K562 (cell line): ENCODE results near the gene ZNF319. TPM values are rescaled to one million over a fixed set of nuclear protein-coding genes. Genes with fewer than 3 reads are reported as not detected.

ENCODE experiments used
- ATAC-seq: fragments of 200-7000 bp; cut with Tn5 transposase; 3 replicates; pipeline ENCODE4 v1.9.1; 2020; ENCODE audit warnings: moderate library complexity
- BruUV-seq: library from RNA; stranded (reverse); fragments of 400-500 nt; replicated peaks from 2 replicates; lab custom pipeline; 2021; lab: Mats Ljungman, UMichigan
- CTCF ChIA-PET: fragments of 300-600 bp; formaldehyde crosslinking; extraction: SDS; loops from one replicate; lab custom pipeline; 2021; ENCODE audit warnings: low intra/inter-chr PET ratio; lab: Yijun Ruan, JAX
- POLR2A ChIA-PET: fragments of 300-600, 350-650 bp; sonication (Branson Sonifier 250); formaldehyde crosslinking; extraction: SDS; loops from one replicate; lab custom pipeline; 2021; ENCODE audit warnings: antibody characterized with exemption, inconsistent platforms; lab: Yijun Ruan, JAX
- DNase-seq, 4 experiments: peaks; one replicate each; pipeline versions ENCODE4 v3.0.0 to v3.0.0-alpha.2; 2011 to 2018; ENCODE audit warnings: low spot score in 3 of 4, mixed read lengths in 3 of 4; ENCODE audit errors: extremely low read depth in 1 of 4
- FAIRE-seq: peaks from 2 replicates; lab custom pipeline; 2011; peaks lifted over from hg19 to GRCh38; lab: Jason Lieb, UNC
- H2AFZ ChIP-seq: 2 replicates; pipeline ENCODE4 v1.6.0; 2011; ENCODE audit warnings: low read depth, low read length, control low read depth, inconsistent platforms
- H3K27ac ChIP-seq: fragments of 200-600 bp; 3 replicates; pipeline ENCODE4 v1.8.0; 2011; ENCODE audit warnings: low read depth, mild to moderate bottlenecking, control low read depth, inconsistent platforms, low read length, moderate library complexity, mixed read lengths; ENCODE audit errors: extremely low read depth
- H3K27me3 ChIP-seq, 2 experiments: fragments of 300-600 bp in 1 of 2; 2 replicates in 1 of 2; 3 replicates in 1 of 2; pipeline versions ENCODE4 v1.6.0 to v1.8.0; 2011; ENCODE audit warnings: inconsistent platforms in 2 of 2, low read length in 2 of 2, mild to moderate bottlenecking in 1 of 2, mixed read lengths in 1 of 2, moderate library complexity in 1 of 2; ENCODE audit not compliant: control insufficient read depth in 2 of 2, insufficient read depth in 2 of 2
- H3K36me3 ChIP-seq: fragments of 300-600 bp; 3 replicates; pipeline ENCODE4 v1.8.0; 2011; ENCODE audit warnings: mild to moderate bottlenecking, low read length, inconsistent platforms; ENCODE audit not compliant: control insufficient read depth, insufficient read depth
- H3K4me1 ChIP-seq, 2 experiments: fragments of 200-600 bp in 1 of 2; replicated peaks in 1 of 2; 2 replicates in 1 of 2; 3 replicates in 1 of 2; pipeline versions ENCODE4 v1.5.1 to v1.8.0; 2011; ENCODE audit warnings: inconsistent platforms in 2 of 2, low read length in 2 of 2, mild to moderate bottlenecking in 1 of 2, mixed read lengths in 1 of 2, moderate library complexity in 1 of 2; ENCODE audit not compliant: control insufficient read depth in 2 of 2, insufficient read depth in 2 of 2
- H3K4me2 ChIP-seq: 2 replicates; pipeline ENCODE4 v1.6.1; 2011; ENCODE audit warnings: low read length, control low read depth, inconsistent platforms, mixed read lengths; ENCODE audit not compliant: insufficient read depth
- H3K4me3 ChIP-seq: fragments of 200-600 bp; sonication (generic), shearing (Covaris generic); 2 replicates; pipeline ENCODE4 v1.5.1; 2016; ENCODE audit warnings: control low read depth, inconsistent platforms
- H3K79me2 ChIP-seq: fragments of 200-600 bp; 3 replicates; pipeline ENCODE4 v1.8.0; 2011; ENCODE audit warnings: low read length, inconsistent platforms; ENCODE audit not compliant: control insufficient read depth, insufficient read depth
- H3K9ac ChIP-seq, 2 experiments: 2 replicates each; pipeline versions ENCODE4 v1.6.0 to v1.6.1; 2011; ENCODE audit warnings: low read depth in 2 of 2, low read length in 2 of 2, control low read depth in 1 of 2, inconsistent platforms in 1 of 2, mild to moderate bottlenecking in 1 of 2, mixed read lengths in 1 of 2; ENCODE audit not compliant: insufficient read depth in 1 of 2
- H3K9me1 ChIP-seq: one replicate; pipeline ENCODE4 v1.6.0; 2011; ENCODE audit warnings: inconsistent platforms, mild to moderate bottlenecking, low read length, moderate library complexity; ENCODE audit not compliant: control insufficient read depth, insufficient read depth
- H3K9me3 ChIP-seq: replicated peaks from 2 replicates; pipeline ENCODE4 v1.5.1; 2011; ENCODE audit warnings: low read depth, low read length, inconsistent platforms; ENCODE audit not compliant: control insufficient read depth, insufficient read depth
- H4K20me1 ChIP-seq: replicated peaks from 2 replicates; pipeline ENCODE4 v1.6.1; 2011; ENCODE audit warnings: low read length, inconsistent platforms, mixed read lengths; ENCODE audit not compliant: control insufficient read depth, insufficient read depth
- KLF6 ChIP-seq: fragments of 250-450 bp; sonication (Bioruptor Pico); IDR thresholded peaks from 2 replicates; pipeline ENCODE4 v1.4.0; 2020; ENCODE audit warnings: mild to moderate bottlenecking, moderate library complexity, borderline replicate concordance
- ZBTB33 ChIP-seq: sonication (generic); formaldehyde crosslinking; IDR thresholded peaks from 2 replicates; pipeline ENCODE4 v1.8.1; 2023; ENCODE audit warnings: mild to moderate bottlenecking, missing genetic modification reagents
- ZNF263 ChIP-seq: sonication (generic); formaldehyde crosslinking; IDR thresholded peaks from 2 replicates; pipeline ENCODE4 v1.8.0; 2022; ENCODE audit warnings: mild to moderate bottlenecking, missing genetic modification reagents, borderline replicate concordance
- ZNF408 ChIP-seq: fragments of 250-450 bp; sonication (Bioruptor Pico); IDR thresholded peaks from 2 replicates; pipeline ENCODE4 v1.4.0; 2020; ENCODE audit warnings: low read depth, mild to moderate bottlenecking, moderate library complexity
- WGBS: fragments of 100-300 bp; shearing (Covaris generic); methylation state at CpG from one replicate; pipeline ENCODE4 v1.1.6; 2016; ENCODE audit warnings: low coverage, mixed read lengths; ENCODE audit not compliant: insufficient coverage; ENCODE audit errors: missing lambda C conversion rate; 5-methylcytosine and 5-hydroxymethylcytosine counted together
- in situ Hi-C: fragments of 300-500 bp; cut with MboI; formaldehyde crosslinking; loops from 4 replicates; pipeline ENCODE4 v1.15.0; 2018; ENCODE audit warnings: inconsistent platforms, mixed read lengths
- intact Hi-C: fragments of 100-400 bp; cut with micrococcal nuclease; formaldehyde crosslinking; loops from 2 replicates; pipeline ENCODE4 v1.14.2; 2022
- polyA plus RNA-seq, 8 experiments: library from polyadenylated mRNA; depleted of rRNA in 4 of 8; stranded (reverse) in 5 of 8; unstranded in 3 of 8; fragments of >200 nt; fragmentation: Nextera tagmentation in 2 of 8; fragmentation: Illumina TruSeq in 1 of 8; extraction: Ambion mirVana in 2 of 8; extraction: Trizol in 1 of 8; gene quantifications; 2 replicates each; pipeline versions ENCODE4 v1.2.1 to v1.2.3, GENCODE V29; 2011 to 2014; ENCODE audit warnings: inconsistent platforms in 1 of 8, missing spikeins in 1 of 8
- total RNA-seq, 7 experiments: library from RNA; depleted of rRNA in 6 of 7; stranded (reverse); fragments of >200 nt in 6 of 7; fragmentation: Illumina TruSeq in 2 of 7; extraction: Trizol in 2 of 7; gene quantifications; 2 replicates each; pipeline versions ENCODE4 v1.2.1 to v1.2.3, GENCODE V29; 2011 to 2021; ENCODE audit warnings: low replicate concordance in 1 of 7

ZNF319 gene
- total and polyA plus RNA-seq, 9 of the 15 experiments (the other 6 are each of a cell fraction or from before 2014, with no cell fraction given) = 0.20 to 5.7 (median 1.4) TPM

- no peaks in the 10 kb centered on the region for H3K27me3 ChIP-seq
- H3K4me1 ChIP-seq = peaks cover 24 to 40% of the 10 kb centered on the region in 2 experiments; a peak in 4 of 5 replicates
- no peak overlapping the region for H3K4me3 ChIP-seq
- TF ChIP-seq ZNF408 (CRISPR knock-in tag) (no peak), ZBTB33 (CRISPR knock-in tag) (no peak), ZNF263 (0 out of 2 replicates have a peak, but pooled peaks have one; percentile 57), KLF6 (no peak)
- H3K36me3 ChIP-seq = peaks cover 27% of the 10 kb centered on the region; the same call in 2 of the 3 replicates
- H3K9me3 ChIP-seq = no peaks in the 10 kb centered on the region
- H3K9me1 ChIP-seq = peaks cover 4% of the 10 kb centered on the region
- ChIA-PET POLR2A (interaction anchor here (1.0 to 1.1 kb wide), 2 partner anchors 26 to 101 kb away, joined by 3 read pairs; no protein-coding TSS in a partner anchor), CTCF (interaction anchor here (3.2 kb wide), 1 partner anchor 99 kb away, joined by 33 read pairs; no protein-coding TSS in a partner anchor)
- no peak overlapping the region for H2AFZ ChIP-seq
- 63% methylated on average over 5 of the region's 8 CpGs for WGBS
- DNase-seq = peak in 2 of 4 experiments; percentile 23 to 29
- peak; percentile 6 for FAIRE-seq
- ATAC-seq = no peak
- in situ Hi-C loops = no loop called here
- H3K27ac ChIP-seq = no peak overlapping the region
- no TSS peak for BruUV-seq
- peaks cover 5% of the 10 kb centered on the region for H4K20me1 ChIP-seq
- intact Hi-C loops = loop anchor here (10.0 kb wide), 1 partner anchor 354 kb away; no protein-coding TSS in a partner anchor
- H3K4me2 ChIP-seq = no peak overlapping the region
- peaks cover 6% of the 10 kb centered on the region; the same call in 2 of the 3 replicates for H3K79me2 ChIP-seq
- H3K9ac ChIP-seq = no peak overlapping the region
Observed at GRCh38 chr16:57998486-57998885, 2.0 kb downstream of the ZNF319 start.
